Vagina (tissue), 2 donors: ENCODE results near the gene CFAP45.

Source experiments
- POLR2A ChIP-seq, 2 donors: fragments of 450-650 bp; IDR thresholded peaks; one replicate each; pipeline ENCODE4 v1.6.1; 2017; ENCODE audit warnings: antibody characterized with exemption in 2 of 2, mild to moderate bottlenecking in 2 of 2, moderate library complexity in 2 of 2
- POLR2AphosphoS5 ChIP-seq, 2 donors: sonication (generic); formaldehyde crosslinking; IDR thresholded peaks; one replicate each; pipeline ENCODE4 v1.9.0; 2017; ENCODE audit warnings: antibody characterized with exemption in 2 of 2, mild to moderate bottlenecking in 2 of 2, low read depth in 1 of 2; ENCODE audit not compliant: insufficient read depth in 1 of 2

GRCh38 chr1:159855709-159856108, 44.3 kb downstream of the CFAP45 start:
- TF ChIP-seq POLR2A (IDR thresholded peaks at IDR 0.05), result no peak
- no peak for TF ChIP-seq POLR2AphosphoS5 (IDR thresholded peaks at IDR 0.05; ENCODE audit: insufficient read depth in 1 of 2, low read depth in 1 of 2)
